DOHH2 (cell line): ENCODE data around the gene HRCT1.
"Not testable (repeated sequence)": the region's sequence is repeated elsewhere in the genome, so short reads cannot be mapped to it uniquely, and the experiment has no call there.

Experiments used
- H3F3A ChIP-seq: fragments of 200-600 bp; sonication (generic), shearing (Covaris generic); 2 replicates; pipeline ENCODE4 v1.6.0; 2016; ENCODE audit warnings: antibody characterized with exemption, mild to moderate bottlenecking; ENCODE audit not compliant: control insufficient read depth, insufficient read depth
- H3K27ac ChIP-seq: fragments of 200-600 bp; sonication (generic); 2 replicates; pipeline ENCODE4 v1.5.1; 2014; ENCODE audit warnings: low read depth, mild to moderate bottlenecking, low read length, moderate library complexity
- H3K27me3 ChIP-seq: fragments of 200-600 bp; sonication (generic); 2 replicates; pipeline ENCODE4 v1.6.1; 2014; ENCODE audit warnings: mild to moderate bottlenecking, low read length, mixed read lengths; ENCODE audit not compliant: control insufficient read depth
- H3K36me3 ChIP-seq: fragments of 200-600 bp; sonication (generic); 2 replicates; pipeline ENCODE4 v1.6.1; 2014; ENCODE audit warnings: mild to moderate bottlenecking, low read length, moderate library complexity, mixed read lengths; ENCODE audit not compliant: control insufficient read depth
- H3K4me1 ChIP-seq: fragments of 200-600 bp; sonication (generic); 2 replicates; pipeline ENCODE4 v1.6.1; 2014; ENCODE audit warnings: mild to moderate bottlenecking, low read length, mixed read lengths; ENCODE audit not compliant: control insufficient read depth
- H3K4me2 ChIP-seq: fragments of 200-600 bp; sonication (generic); 2 replicates; pipeline ENCODE4 v1.6.0; 2014; ENCODE audit warnings: mild to moderate bottlenecking, low read length, moderate library complexity
- H3K4me3 ChIP-seq: fragments of 200-600 bp; sonication (generic); 2 replicates; pipeline ENCODE4 v1.5.1; 2014; ENCODE audit warnings: mild to moderate bottlenecking, low read length, mixed read lengths
- H3K79me2 ChIP-seq: fragments of 200-600 bp; sonication (generic); 2 replicates; pipeline ENCODE4 v1.6.1; 2014; ENCODE audit warnings: mild to moderate bottlenecking, low read length, mixed read lengths; ENCODE audit not compliant: control insufficient read depth
- H3K9me2 ChIP-seq: fragments of 200-600 bp; sonication (generic); replicated peaks from 2 replicates; pipeline ENCODE4 v1.6.1; 2014; ENCODE audit warnings: mild to moderate bottlenecking, low read length, mixed read lengths; ENCODE audit not compliant: control insufficient read depth
- H3K9me3 ChIP-seq: fragments of 200-600 bp; sonication (generic); 2 replicates; pipeline ENCODE4 v1.6.1; 2014; ENCODE audit warnings: antibody characterized with exemption, low read length, mixed read lengths; ENCODE audit not compliant: control insufficient read depth, insufficient read depth
- H4K20me1 ChIP-seq: fragments of 200-600 bp; sonication (generic); 2 replicates; pipeline ENCODE4 v1.6.0; 2014; ENCODE audit warnings: low read depth, mild to moderate bottlenecking, antibody characterized with exemption, low read length, moderate library complexity; ENCODE audit not compliant: control insufficient read depth, insufficient read depth
- EZH2phosphoT487 ChIP-seq: fragments of 200-600 bp; sonication (generic); IDR thresholded peaks from 2 replicates; pipeline ENCODE4 v1.6.1; 2017; ENCODE audit warnings: borderline replicate concordance, mild to moderate bottlenecking, antibody characterized with exemption, low read length, moderate library complexity, mixed read lengths
- TF ChIP-seq, protein P1 (sequence below): fragments of 200-600 bp; sonication (generic); IDR thresholded peaks from one replicate; pipeline ENCODE4 v1.5.1; 2014; ENCODE audit warnings: antibody characterized with exemption, mild to moderate bottlenecking, low read depth, low read length; ENCODE audit not compliant: poor library complexity, severe bottlenecking

The HRCT1 gene

DNA sequence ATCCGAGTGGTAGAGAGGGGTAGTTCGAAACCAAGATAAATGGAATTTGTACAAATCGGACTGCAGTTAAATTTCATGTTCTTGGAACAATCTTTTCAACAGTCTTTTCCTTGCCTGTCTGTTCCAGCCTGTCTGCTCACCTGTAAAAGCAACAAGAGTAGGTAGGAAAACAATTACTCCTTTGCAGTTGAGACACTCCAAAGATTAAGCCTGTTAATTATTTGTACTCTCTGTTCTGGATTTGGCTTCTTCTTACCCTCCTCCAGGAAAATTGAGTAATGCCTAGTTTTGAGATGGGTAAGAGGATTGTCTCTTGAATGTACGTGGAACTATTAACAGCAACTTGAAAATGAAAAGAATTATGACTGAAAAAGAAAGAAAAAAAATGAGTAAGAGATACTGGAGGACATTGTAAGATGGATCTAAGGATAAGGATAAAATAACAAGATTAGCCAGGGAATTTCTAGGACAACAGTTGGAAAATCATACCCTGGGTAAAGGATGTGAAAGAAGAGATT lies 27.6 kb downstream of the HRCT1 start:
- peaks cover 21% of the 10 kb centered on the region for H3K4me1 ChIP-seq
- H4K20me1 ChIP-seq = no peaks in the 10 kb centered on the region
- H3K9me3 ChIP-seq = no peaks in the 10 kb centered on the region
- H3K4me3 ChIP-seq = no peak overlapping the region
- H3K36me3 ChIP-seq = no peaks in the 10 kb centered on the region
- H3K27ac ChIP-seq = no peak overlapping the region
- no peak for TF ChIP-seq EZH2phosphoT487
- TF ChIP-seq, protein P1, sequence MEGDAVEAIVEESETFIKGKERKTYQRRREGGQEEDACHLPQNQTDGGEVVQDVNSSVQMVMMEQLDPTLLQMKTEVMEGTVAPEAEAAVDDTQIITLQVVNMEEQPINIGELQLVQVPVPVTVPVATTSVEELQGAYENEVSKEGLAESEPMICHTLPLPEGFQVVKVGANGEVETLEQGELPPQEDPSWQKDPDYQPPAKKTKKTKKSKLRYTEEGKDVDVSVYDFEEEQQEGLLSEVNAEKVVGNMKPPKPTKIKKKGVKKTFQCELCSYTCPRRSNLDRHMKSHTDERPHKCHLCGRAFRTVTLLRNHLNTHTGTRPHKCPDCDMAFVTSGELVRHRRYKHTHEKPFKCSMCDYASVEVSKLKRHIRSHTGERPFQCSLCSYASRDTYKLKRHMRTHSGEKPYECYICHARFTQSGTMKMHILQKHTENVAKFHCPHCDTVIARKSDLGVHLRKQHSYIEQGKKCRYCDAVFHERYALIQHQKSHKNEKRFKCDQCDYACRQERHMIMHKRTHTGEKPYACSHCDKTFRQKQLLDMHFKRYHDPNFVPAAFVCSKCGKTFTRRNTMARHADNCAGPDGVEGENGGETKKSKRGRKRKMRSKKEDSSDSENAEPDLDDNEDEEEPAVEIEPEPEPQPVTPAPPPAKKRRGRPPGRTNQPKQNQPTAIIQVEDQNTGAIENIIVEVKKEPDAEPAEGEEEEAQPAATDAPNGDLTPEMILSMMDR = no peak
- no peaks in the 10 kb centered on the region for H3K27me3 ChIP-seq
- H3F3A ChIP-seq = peaks cover 7% of the 10 kb centered on the region
- no peak overlapping the region for H3K4me2 ChIP-seq
- H3K79me2 ChIP-seq = no peaks in the 10 kb centered on the region
- no peaks in the 10 kb centered on the region for H3K9me2 ChIP-seq

DNA sequence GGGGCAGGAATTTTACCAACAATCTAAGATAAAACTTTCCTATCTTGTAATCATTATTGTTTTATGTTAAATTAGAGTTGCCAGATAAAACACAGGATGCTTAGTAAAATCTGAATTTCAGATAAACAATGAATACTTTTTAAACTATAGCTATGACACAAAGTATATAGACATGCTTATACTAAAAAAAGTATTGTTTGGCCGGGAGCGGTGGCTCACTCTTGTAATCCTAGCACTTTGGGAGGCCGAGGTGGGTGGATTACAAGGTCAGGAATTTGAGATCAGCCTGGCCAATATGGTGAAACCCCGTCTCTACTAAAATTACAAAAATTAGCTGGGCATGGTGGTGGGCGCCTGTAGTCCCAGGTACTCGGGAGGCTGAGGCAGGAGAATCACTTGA lies 28.1 kb downstream of the HRCT1 start:
- H3K4me3 ChIP-seq, H3K27me3 ChIP-seq, H4K20me1 ChIP-seq, H3K9me3 ChIP-seq, H3K9me2 ChIP-seq, H3K4me2 ChIP-seq, H3F3A ChIP-seq, H3K79me2 ChIP-seq, H3K27ac ChIP-seq, H3K36me3 ChIP-seq: not testable (repeated sequence)
- peaks cover 26% of the 10 kb centered on the region for H3K4me1 ChIP-seq

DNA sequence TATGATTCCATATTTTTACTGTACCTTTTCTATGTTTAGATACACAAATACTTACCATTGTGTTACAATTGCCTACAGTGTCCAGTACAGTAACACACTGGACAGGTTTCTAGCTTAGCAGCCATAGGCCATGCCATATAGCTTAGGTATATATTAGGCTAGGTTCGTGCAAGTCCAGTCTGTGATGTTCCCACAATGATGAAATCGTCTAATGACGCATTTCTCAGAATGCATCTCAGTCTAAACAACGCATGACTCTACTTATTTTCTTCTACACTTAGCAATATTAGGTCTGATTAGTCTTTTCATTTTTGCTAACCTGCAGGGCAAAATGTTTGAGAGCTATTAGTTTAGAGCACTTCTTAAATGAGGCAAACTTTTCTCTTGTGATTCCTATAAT lies 29.3 kb downstream of the HRCT1 start:
- Histone ChIP-seq H3K9me3 (no peaks in the 10 kb centered on the region), H3K4me3 (no peak overlapping the region), H3K36me3 (no peaks in the 10 kb centered on the region), H3K4me1 (peaks cover 37% of the 10 kb centered on the region), H3K27ac (no peak overlapping the region), H3F3A (peaks cover 13% of the 10 kb centered on the region), H3K27me3 (no peaks in the 10 kb centered on the region), H3K4me2 (no peak overlapping the region), H3K79me2 (no peaks in the 10 kb centered on the region), H3K9me2 (no peaks in the 10 kb centered on the region), H4K20me1 (no peaks in the 10 kb centered on the region)
- TF ChIP-seq, protein P1 = no peak

DNA sequence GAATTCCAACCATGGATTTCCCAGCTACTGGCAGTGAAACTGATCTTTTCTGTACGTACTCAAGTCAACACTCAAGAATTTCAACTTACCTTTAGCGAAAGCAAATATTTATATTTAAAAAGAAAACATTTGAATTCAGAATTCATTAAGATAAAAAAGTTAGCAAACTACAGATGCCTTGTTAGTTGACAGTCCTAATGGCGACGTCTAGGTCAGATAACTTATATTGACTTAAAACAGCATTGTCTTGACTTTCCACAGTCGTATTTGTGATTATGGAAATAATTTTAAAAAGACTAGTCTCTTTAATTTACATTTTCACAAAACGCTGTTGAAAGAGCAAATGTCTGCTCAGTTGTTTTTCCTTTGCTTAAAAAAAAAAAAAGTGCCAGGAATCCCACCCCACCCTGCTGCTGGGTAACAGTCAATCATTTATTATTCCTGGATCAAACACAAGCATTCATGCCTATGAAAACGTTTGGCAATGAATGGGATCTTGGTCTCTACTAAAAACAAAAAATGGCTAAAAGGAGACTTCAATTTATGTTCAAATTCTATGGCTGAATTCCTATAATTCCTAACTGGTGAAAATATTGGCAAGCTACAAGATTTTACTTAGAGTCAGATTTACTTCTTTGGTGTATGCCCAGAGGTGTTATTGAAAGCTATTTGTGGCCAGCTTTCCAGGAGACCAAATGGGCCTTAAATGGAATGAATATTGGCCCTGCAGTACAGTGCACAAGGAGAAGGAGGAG lies 29.9 kb downstream of the HRCT1 start:
- peaks cover 13% of the 10 kb centered on the region for H3F3A ChIP-seq
- TF ChIP-seq, protein P1 = no peak
- no peak for TF ChIP-seq EZH2phosphoT487
- no peaks in the 10 kb centered on the region for H3K9me2 ChIP-seq
- no peaks in the 10 kb centered on the region for H4K20me1 ChIP-seq
- H3K9me3 ChIP-seq = no peaks in the 10 kb centered on the region
- H3K36me3 ChIP-seq = no peaks in the 10 kb centered on the region
- H3K4me3 ChIP-seq = no peak overlapping the region
- peaks cover 44% of the 10 kb centered on the region for H3K4me1 ChIP-seq
- no peak overlapping the region for H3K27ac ChIP-seq
- no peaks in the 10 kb centered on the region for H3K79me2 ChIP-seq
- no peaks in the 10 kb centered on the region for H3K27me3 ChIP-seq
- no peak overlapping the region for H3K4me2 ChIP-seq
